ENCODE data around the gene NAT9.

The NAT9 gene

DNA sequence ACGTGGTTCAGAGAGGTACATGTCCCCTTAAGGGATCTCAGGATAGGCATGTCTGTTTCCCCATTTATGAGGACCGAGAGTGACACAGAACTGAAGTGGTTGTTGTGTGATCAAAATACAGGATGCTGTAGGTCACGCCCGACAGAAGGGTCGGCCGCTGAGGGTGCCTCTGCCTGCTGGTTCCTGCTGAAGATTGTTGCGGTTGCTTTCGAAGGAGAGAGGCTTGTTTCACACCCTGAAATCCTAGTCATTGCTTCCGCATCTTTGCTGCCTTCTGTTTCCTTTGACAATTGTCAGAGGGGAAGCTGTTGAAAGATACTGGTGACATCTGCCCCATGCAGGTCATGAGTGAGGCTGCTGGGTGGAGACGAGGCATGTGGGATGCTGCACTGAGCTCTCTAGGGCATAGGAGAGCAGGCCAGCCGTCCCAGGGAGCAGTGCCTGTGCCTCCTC is 3.8 kb upstream of the NAT9 start:
- no peak for DNase-seq (ENCODE audit: low spot score)

DNA sequence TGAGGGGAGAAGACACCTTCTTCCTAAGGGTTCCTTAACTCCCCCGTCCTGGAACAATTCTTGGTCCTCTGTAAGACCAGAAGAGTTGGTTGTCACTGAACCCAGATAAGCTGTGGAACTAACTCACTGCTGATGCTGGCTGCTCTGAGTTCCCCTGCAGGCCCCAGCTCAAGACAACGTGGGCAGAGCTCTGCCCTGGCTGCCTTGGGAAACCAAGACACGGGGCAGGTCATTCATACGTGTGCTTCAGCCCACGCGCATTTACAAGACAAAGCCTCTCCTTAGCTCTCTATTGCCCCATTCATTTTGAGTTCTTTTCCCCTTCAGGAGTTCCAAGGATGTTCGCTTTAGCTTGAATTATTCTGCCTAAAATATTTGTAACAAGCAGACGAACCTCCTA is 3.4 kb upstream of the NAT9 start:
- DNase-seq (ENCODE audit: low spot score) = no peak

DNA sequence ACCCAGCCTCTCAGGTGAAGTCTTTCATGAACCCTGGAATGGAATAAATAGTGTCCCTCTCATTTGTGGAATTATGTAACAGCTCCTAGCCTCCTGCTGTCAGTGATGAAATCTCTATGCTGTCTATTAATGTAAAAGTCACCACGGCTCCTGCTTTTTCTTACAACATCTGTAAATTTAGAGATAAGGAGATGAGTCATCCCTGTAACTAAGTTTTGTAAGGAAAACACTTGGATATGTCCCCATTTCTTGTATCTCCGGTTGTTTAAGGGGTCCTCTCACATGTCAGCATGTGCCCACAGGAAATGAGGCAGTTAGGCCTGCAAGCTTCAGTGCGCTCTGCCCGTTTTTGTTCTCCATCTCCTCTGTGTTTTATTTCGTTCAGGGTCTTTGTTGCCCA is 2.8 kb upstream of the NAT9 start:
- DNase-seq (ENCODE audit: low spot score) = no peak

DNA sequence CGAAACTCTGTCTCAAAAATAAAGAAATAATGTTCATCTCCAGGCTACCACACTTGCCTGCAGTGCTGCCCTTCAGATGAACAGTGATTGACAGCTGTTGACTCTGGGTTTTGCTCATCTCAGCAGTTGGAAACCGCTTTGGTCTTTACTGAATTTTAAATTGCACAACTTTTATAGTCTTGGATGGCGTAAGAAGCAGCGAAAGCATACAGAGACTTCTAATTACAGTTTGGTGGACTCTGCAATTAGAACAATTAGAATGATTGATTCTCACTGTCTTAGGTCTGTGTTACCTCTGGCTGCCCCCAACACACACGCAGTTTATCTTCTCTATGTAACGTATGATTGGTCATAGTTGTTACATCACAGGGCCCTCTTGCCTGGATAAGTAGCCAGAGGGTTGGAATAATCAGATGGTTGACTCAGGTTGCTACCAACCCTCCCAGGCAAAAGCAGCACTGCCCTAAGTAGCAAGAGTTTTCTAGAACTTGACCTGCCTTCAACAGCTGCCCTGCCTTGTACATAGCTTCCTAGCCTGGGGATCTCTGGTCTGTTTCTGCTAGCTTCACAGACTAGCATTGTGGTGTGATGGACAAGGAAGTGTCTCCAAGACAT is 1.9 kb upstream of the NAT9 start:
- DNase-seq (ENCODE audit: low spot score) = no peak

DNA sequence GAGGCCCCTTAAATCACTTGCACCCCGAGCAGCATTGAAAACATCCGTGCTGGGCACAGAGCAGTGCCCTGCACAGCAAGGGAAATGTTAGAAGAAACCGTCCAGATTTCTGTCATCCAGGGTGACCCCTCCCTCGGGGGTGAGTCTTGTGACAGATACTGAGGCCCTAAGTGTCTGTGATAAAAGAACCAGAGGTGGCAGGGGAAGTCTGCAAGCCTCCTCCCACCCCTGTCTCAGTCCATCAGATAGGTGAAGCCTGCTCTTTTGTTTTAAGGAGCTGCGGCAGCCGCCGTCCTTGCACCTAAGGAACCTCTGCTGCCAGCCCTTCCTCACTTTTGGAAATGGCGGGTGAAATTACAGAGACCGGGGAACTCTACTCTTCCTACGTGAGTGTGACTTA is 845 bp upstream of the NAT9 start:
- no peak for DNase-seq (ENCODE audit: low spot score)

DNA sequence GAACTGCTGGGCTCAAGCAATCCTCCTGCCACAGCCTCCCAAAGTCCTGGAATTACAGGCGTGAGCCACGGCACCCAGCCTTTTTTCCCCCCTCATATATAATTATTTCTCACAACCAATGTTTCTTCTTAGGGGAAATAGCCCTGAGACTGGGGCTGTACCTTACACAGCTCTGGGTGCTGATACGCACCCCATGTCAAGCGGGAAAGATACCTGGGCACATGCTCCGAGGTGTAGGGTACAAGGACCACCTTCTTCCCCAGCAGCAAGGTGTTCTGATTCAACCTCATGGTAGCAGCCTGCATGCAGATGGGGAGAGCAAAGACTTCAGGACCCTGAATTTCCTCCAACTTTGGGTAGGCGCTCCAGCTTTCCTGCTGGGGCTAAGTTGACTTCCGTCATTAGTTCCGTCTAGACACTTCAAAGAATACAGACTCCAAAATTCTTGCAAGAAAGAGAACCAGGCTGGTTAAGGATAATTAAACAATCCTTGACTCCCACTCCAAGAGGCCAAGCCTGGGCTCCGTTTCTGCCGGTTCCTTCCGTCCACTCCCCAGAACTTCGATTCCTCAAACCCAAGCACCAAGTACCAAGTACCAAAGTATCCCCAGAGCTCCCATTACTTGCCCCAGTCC is 619 bp downstream of the NAT9 start:
- DNase-seq (ENCODE audit: low spot score) = no peak

DNA sequence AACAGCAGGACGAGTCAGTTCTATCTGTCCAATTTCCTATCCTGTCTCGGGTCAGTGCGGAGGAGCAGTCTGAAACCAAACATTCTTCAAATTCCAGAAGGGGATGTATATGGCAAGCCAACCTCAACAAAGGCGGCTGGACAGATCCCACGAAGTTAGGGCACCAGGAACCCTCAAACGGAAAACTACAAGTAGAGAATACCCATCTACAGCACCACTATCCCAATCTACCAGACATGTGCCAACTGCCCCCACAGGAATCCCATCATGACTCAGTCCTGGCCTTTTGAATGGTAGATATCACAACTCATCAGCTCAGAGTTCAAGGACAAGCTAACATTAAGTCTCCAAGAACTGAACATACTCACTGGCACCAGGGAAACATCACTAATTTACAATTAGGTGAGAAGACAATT is 2.3 kb downstream of the NAT9 start:
- no peak for DNase-seq (ENCODE audit: low spot score)

DNA sequence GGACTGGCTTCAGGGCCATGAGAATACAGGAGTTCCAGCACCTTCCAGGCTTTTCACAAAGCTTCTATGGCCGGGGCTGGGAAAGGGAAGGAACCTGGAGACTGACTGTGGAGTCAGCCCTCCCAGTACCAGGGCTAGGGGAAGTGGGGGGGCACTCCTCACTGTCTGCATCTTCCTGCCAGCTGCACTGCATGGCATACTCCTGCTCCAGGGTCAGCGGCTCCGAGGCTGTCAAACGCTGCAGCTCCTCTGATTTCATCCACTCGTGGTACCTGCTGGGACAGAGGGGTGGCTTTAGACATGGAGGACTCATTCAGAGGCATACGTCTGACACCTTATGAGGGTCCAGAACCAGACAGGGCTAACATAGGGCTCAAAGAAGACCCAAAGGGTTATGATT is 2.7 kb downstream of the NAT9 start:
- DNase-seq (ENCODE audit: low spot score) = no peak

DNA sequence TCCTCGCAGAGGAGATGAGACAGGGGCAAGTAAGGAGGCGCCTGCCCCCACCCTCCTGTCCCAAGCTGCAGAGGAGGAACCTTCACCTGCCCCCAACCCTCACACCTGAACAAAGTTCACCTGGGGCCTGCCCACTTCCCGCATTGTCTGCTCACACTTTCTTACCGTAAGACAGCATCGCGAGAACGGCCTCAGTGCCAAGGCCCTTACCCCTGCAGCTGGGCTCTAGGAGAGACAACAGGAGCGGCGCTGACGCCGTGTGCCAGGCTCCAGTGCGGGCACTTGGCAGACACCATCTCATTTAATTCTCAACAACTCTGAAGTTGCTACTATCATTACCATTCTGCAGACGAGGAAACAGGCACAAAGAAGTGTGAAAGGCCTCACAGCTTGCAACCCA is 4.1 kb downstream of the NAT9 start:
- no peak for DNase-seq (ENCODE audit: low spot score)

DNA sequence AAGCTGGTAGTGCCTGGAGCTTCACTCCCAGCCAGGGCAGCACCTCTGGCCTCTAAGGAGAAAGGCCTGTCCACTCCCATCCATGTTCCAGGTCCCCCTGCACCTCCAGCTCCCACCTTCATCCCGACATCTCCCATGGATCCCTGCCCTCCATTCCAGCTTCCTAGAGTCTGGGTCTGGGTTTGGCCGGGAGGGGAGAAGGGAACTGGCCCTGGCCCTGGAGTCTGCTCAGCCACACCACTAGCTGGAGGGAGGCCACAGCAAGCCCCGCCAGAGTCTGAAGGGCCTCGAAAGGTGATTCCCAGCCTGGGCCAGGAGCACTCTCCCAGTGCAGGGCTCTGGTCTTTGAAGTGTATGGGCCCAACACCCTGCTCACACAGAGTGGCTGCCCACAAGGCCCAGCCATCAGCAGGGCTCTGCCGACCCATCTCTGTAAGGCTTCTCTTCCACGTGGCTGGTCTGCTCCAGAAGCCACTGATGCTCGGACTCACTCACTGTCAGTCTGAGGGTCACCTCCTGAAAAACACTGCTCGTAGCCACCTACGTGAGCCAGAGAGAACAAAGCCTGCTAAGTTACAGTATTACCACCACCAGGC is 4.7 kb downstream of the NAT9 start:
- DNase-seq (ENCODE audit: low spot score) = no peak

DNA sequence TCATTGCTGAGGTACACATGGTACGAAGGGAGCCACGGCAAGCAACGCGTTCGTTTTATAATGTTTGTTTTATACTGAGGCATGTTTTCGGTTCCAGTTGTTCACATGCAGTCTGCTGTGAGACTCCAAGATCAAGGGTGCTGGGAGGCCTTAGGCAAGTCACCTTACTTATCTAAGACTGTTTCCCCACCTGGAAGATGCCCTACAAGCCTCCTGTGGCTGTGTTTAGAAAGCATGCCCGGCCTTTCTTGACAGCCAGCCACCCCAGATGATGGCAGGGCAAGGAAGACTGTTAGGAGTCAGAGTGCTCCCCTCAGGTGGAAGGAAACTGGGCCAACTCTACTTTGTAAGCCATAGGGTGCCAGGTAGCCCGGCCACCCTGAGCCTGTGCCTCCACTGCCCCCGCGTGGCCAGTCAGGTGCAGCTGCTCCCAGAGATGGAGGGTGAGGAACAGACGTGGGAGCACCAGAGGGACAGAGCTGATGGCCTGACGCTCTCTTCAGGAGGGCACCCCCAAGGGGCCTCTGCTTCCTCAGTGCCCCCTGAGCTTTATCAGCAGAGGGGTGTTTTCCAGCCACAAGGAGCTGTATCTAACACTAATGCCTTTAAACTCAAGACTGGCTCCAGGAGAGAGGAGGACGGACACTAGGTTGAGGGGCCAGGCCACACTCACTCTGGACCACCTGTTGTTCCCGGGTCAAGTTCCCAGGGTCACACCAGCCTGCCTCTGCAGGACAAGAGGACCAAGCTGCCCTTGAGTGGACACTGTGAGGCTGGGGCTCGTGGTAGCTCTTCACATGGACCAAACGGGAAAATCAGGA is 5.4 kb downstream of the NAT9 start:
- DNase-seq (ENCODE audit: low spot score) = peak; percentile 73

DNA sequence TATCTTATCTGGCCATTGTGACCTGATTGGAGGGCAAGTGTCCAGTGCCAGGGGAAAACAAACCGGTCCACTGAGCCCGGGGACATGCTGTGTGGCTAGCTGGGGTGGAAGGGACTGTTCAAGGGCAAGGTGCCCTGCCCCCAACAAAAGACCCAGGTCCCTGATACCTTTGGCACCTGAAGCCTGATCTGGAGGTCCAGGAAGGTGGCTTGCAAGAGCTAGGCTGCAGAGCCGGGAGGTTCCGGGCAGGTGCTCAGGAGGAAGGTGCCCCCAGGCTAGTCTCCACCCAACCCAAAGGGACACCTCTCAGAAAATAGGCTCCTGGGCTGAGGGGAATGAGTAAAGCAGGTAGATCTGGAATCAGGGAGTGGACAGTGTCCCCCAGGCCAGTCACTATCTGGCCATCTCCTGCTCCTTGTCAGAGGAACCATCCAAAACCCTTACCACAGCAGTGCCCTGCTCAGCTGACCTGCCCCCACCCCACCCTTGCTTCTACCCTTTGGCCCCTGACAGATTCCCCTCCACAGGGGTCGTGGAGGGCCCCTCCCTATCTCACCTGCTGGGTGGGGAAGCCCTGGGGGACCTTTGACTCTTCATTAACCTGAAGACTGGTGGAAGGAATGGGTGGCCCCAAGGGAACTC is 6.2 kb downstream of the NAT9 start:
- DNase-seq (ENCODE audit: low spot score) = no peak

DNA sequence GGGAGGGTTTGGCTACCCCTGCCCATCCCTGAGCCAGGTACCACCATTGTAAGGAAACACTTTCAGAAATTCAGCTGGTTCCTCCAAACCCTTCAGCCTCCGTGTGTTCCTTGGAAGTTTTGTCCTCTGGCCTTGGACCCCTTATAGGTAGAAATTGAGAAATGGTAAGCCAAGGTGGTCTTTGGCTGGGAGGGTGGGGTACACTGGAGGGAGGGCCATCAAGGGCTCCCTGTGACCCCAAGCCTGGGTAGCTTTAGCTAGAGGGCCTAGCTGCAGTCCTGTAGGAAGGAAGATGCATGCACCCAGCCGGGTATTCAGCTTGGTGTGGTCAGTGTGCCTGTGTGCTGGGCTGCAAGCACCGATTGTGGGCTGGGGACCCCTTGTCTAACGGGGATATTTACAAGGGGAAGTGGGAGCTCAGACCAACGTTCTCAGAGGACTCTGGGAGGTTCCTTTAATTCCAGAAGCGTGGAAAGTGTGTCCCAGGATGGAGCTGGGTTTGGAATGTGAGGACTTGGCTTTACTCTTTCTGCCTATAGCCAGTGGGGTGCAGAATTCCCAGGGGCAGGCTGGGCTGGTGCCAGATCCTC is 6.8 kb downstream of the NAT9 start:
- no peak for DNase-seq (ENCODE audit: low spot score)

DNA sequence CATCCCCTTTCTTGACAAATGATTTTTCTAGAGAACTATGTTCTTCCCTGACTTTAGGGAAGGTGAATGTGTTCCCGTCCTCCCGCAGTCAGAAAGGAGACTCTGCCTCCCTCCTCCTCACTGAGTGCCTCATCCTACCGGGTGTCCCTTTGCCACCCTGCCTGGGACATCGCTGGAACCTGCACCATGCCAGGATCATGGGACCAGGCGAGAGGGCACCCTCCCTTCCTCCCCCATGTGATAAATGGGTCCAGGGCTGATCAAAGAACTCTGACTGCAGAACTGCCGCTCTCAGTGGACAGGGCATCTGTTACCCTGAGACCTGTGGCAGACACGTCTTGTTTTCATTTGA is 7.4 kb downstream of the NAT9 start:
- DNase-seq (ENCODE audit: low spot score) = no peak

DNA sequence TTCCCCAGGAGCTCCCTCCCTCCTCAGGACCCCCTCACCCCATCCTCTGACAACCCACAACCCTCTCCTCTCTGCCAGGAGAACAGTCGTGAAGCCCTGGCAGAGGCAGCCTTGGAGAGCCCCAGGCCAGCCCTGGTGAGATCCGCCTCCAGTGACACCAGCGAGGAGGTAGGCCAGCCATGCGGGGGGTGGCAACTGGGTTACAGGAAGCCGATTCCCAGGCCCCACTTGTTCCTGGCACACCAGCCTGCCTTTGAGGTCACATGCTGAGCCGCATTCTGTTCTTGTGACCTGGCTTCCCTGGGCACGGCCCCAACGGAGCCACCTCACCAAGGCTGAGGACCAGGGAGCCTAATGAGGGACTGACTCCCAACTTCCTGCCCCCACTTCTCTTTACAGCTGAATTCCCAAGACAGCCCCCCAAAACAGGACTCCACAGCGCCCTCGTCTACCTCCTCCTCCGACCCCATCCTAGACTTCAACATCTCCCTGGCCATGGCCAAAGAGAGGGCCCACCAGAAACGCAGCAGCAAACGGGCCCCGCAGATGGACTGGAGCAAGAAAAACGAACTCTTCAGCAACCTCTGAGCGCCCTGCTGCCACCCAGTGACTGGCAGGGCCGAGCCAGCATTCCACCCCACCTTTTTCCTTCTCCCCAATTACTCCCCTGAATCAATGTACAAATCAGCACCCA is 7.9 kb downstream of the NAT9 start:
- no peak for DNase-seq (ENCODE audit: low spot score)

DNA sequence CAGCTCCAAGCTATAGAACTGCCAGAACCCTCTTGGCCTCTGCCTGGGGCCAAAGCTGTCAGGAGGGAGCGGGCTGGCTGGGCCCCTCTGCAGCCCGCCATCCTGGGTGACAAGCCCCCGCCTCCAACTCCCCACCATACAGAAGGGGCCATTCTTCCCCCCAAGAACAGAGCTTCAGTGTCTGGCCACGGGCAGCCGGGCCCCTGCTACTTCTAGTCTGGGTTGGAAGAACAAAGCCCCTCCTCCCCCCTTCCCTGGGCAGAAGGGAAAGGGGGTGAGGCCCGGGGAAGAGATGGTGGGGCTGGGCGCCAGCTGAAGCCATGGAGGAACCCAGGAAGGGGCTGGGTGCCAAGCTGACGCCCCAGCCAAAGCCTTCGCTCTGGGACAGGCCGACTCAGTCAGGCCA is 9.0 kb downstream of the NAT9 start:
- DNase-seq (ENCODE audit: low spot score) = no peak

DNA sequence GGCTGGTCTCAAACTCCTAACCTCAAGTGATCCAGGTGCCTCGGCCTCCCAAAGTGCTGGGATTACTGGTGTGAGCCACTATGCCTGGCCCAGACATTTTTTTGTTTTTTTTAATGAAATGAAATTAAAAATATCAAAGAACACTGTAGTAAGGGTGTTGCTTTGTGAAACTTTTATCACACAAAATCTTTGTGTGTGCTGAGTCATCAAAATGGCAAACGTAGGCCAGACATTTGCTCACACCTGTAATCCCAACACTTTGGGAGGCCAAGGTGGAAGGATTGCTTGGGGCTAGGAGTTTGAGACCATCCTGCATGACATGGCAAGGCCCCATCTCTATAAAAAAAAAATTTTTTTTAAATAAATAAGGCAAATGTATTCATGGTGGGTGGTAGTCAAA is 9.7 kb downstream of the NAT9 start:
- DNase-seq (ENCODE audit: low spot score) = no peak

DNA sequence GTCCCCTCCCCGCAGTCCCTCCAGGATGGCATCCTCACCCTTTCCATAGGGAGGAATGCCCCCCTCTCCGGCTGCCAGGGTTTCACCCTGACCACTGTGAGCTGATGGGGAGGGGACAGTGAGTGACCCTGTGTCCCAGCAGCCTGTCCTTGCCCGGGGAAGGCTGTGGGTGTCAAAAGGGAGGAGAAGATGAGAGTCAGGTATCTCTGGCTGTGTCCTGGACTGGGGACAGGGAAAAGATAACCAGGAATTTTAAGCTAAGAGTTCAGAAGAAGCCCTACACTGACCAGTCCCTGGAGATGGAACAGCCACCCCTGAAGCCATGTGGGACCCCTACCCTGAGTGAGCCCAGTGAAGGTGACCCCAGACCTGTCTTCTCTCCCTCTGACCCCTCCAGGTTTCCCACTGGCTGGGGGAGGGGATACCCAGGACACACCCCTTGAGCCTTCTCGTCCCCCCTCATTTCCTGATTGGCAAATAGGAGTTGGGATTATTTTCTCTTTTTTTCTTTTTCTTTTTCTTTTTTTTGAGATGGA is 11.3 kb downstream of the NAT9 start:
- DNase-seq (ENCODE audit: low spot score) = no peak

DNA sequence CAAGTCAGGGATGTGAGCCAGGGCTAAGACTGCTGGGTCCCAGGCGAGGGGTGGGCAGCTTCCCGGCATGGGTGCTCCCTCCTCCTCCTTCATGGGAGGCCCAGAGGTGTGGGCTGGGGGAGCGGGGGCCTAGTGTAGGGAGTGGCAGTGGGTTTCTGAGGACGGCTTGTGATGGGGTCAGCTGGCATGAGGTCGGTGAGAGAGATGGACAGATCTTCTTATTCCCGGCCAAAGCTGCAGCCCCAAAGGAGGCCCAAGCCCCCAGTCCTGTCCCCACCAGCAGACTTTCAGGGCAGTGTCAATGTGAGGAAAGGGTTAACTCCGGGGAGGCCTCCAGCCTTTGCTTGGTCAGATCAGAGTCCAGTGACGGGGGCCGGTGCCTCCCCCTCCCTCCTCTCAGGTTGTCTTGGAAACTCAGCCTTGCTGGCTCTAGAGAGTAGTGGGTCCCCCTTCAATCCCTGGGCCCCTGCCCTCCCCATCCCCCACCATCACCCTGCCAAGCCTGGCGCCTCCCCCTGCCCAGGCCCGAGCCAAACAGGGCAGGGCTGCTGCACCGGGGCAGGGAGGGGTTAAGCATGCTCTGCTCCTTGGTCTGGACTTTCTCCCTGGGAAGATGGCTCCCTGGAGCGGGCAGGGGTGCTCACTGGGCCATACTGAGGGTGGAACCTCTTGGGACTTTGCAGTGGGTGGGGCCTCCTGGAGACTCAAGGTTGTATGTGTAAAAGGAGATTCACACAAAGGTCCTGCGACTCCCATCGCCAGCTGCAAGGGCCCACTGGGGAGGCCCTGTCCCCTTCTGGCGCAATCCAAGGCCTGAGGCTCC is 12.4 kb downstream of the NAT9 start:
- no peak for DNase-seq (ENCODE audit: low spot score)

DNA sequence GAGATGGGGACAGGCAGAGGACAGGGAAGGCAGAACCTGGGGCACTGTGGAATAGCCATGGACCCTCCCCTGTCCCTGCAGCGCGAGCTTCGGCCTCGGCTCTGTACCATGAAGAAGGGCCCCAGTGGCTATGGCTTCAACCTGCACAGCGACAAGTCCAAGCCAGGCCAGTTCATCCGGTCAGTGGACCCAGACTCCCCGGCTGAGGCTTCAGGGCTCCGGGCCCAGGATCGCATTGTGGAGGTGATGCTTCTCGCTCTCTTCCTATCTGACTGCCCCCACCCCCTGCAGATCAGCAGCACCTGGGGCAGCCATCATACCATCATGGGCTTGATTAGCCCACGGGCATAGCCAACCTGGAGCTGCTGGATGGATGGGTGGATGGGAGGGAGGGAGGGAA is 14.2 kb downstream of the NAT9 start:
- no peak for DNase-seq (ENCODE audit: low spot score)

Data from hematopoietic multipotent progenitor cell treated with erythropoietin and hydrocortisone succinate and interleukin-3 and kit ligand, for 15 days (in vitro differentiated cells).